ENCODE measurements around the gene B4GALT3. TPM values are rescaled to one million over a fixed set of nuclear protein-coding genes. Genes with fewer than 3 reads are reported as not detected.

The B4GALT3 gene
- total RNA-seq, 1 donor from 2014 or later, result 44.0 TPM

GRCh38 chr1:161198897-161199431 is 21.7 kb upstream of the B4GALT3 start, which contains the start of gene ADAMTS4:
TSS of gene ADAMTS4 (minus strand) at chr1:161199054. CDS start at chr1:161198627, 427 bp downstream.
- Mint-ChIP-seq H3K27me3 (ENCODE audit: unreplicated experiment) (peaks cover 13% of the 10 kb centered on the region), H3K4me1 (ENCODE audit: unreplicated experiment) (peaks cover 78% of the 10 kb centered on the region), H3K9me3 (ENCODE audit: unreplicated experiment) (no peaks in the 10 kb centered on the region), H3K36me3 (ENCODE audit: low read depth, unreplicated experiment) (peaks cover 12% of the 10 kb centered on the region), H3K4me3 (ENCODE audit: unreplicated experiment) (peak within 1 kb of the TSS; percentile 92), H3K27ac (ENCODE audit: unreplicated experiment) (peak within 1 kb of the TSS; percentile 98)
- no peak for TF ChIP-seq CTCF (IDR thresholded peaks at IDR 0.05; ENCODE audit: unreplicated experiment)
- no peak for DNase-seq (ENCODE audit: low spot score)

GRCh38 chr1:161198194-161198896 is 21.0 kb upstream of the B4GALT3 start:
- DNase-seq (ENCODE audit: low spot score), result peak; percentile 56
- Mint-ChIP-seq H3K36me3 (ENCODE audit: low read depth, unreplicated experiment) (peaks cover 9% of the 10 kb centered on the region), H3K9me3 (ENCODE audit: unreplicated experiment) (no peaks in the 10 kb centered on the region), H3K4me1 (ENCODE audit: unreplicated experiment) (peaks cover 77% of the 10 kb centered on the region), H3K27me3 (ENCODE audit: unreplicated experiment) (peaks cover 13% of the 10 kb centered on the region), H3K4me3 (ENCODE audit: unreplicated experiment) (peak overlapping the region; percentile 92), H3K27ac (ENCODE audit: unreplicated experiment) (peak overlapping the region; percentile 98)
- TF ChIP-seq CTCF (IDR thresholded peaks at IDR 0.05; ENCODE audit: unreplicated experiment), result no peak

GRCh38 chr1:161197560-161198193 is 20.4 kb upstream of the B4GALT3 start:
- Mint-ChIP-seq H3K9me3 (ENCODE audit: unreplicated experiment) (no peaks in the 10 kb centered on the region), H3K27ac (ENCODE audit: unreplicated experiment) (peak overlapping the region; percentile 78), H3K4me1 (ENCODE audit: unreplicated experiment) (peaks cover 80% of the 10 kb centered on the region), H3K4me3 (ENCODE audit: unreplicated experiment) (peak overlapping the region; percentile 90), H3K27me3 (ENCODE audit: unreplicated experiment) (peaks cover 13% of the 10 kb centered on the region), H3K36me3 (ENCODE audit: low read depth, unreplicated experiment) (peaks cover 14% of the 10 kb centered on the region)
- TF ChIP-seq CTCF (IDR thresholded peaks at IDR 0.05; ENCODE audit: unreplicated experiment), result no peak
- no peak for DNase-seq (ENCODE audit: low spot score)

GRCh38 chr1:161196521-161197451 is 19.5 kb upstream of the B4GALT3 start:
- Mint-ChIP-seq H3K4me3 (ENCODE audit: unreplicated experiment) (peak overlapping the region; percentile 90), H3K36me3 (ENCODE audit: low read depth, unreplicated experiment) (peaks cover 23% of the 10 kb centered on the region), H3K27me3 (ENCODE audit: unreplicated experiment) (peaks cover 15% of the 10 kb centered on the region), H3K9me3 (ENCODE audit: unreplicated experiment) (no peaks in the 10 kb centered on the region), H3K4me1 (ENCODE audit: unreplicated experiment) (peaks cover 85% of the 10 kb centered on the region), H3K27ac (ENCODE audit: unreplicated experiment) (no peak overlapping the region)
- DNase-seq (ENCODE audit: low spot score), result no peak
- TF ChIP-seq CTCF (IDR thresholded peaks at IDR 0.05; ENCODE audit: unreplicated experiment), result no peak
